CD14-positive monocyte (primary cell): Measurements from ENCODE around the gene OSBPL1A. TPM values are rescaled to one million over a fixed set of nuclear protein-coding genes. Genes with fewer than 3 reads are reported as not detected.

Experiments used
- DNase-seq, 3 donors: peaks; one replicate each; pipeline ENCODE4 v3.0.0-alpha.2; 2011 to 2022
- H2AFZ ChIP-seq: 2 replicates; pipeline ENCODE4 v1.6.0; 2012; ENCODE audit warnings: mild to moderate bottlenecking, low read depth, low read length, inconsistent platforms; ENCODE audit not compliant: insufficient read depth, poor library complexity, severe bottlenecking
- H3K27ac ChIP-seq, 2 donors: 1 replicate in 1 of 2; 2 replicates in 1 of 2; pipeline ENCODE4 v1.5.1; 2012 to 2013; ENCODE audit warnings: low read length in 2 of 2, control low read depth in 1 of 2, inconsistent platforms in 1 of 2, low read depth in 1 of 2, mild to moderate bottlenecking in 1 of 2
- H3K27me3 ChIP-seq, 2 donors: one replicate each; pipeline versions ENCODE4 v1.6.0 to v1.6.1; 2011 to 2013; ENCODE audit warnings: low read length in 2 of 2; ENCODE audit not compliant: control insufficient read depth in 2 of 2, insufficient read depth in 2 of 2
- H3K36me3 ChIP-seq, 2 donors: replicated peaks in 1 of 2; 1 replicate in 1 of 2; 2 replicates in 1 of 2; pipeline versions ENCODE4 v1.5.1 to v1.6.1; 2012 to 2013; ENCODE audit warnings: low read length in 2 of 2, control low read depth in 1 of 2, inconsistent platforms in 1 of 2, mild to moderate bottlenecking in 1 of 2; ENCODE audit not compliant: insufficient read depth in 2 of 2, control insufficient read depth in 1 of 2
- H3K4me1 ChIP-seq, 2 donors: 1 replicate in 1 of 2; 2 replicates in 1 of 2; pipeline versions ENCODE4 v1.5.1 to v1.6.1; 2012 to 2013; ENCODE audit warnings: low read length in 2 of 2, control low read depth in 1 of 2, inconsistent platforms in 1 of 2, mild to moderate bottlenecking in 1 of 2, moderate library complexity in 1 of 2; ENCODE audit not compliant: insufficient read depth in 2 of 2, control insufficient read depth in 1 of 2
- H3K4me2 ChIP-seq: replicated peaks from 2 replicates; pipeline ENCODE3; 2012; ENCODE audit warnings: low read length, moderate library complexity, mild to moderate bottlenecking; ENCODE audit not compliant: poor library complexity, severe bottlenecking; ENCODE audit errors: extremely low read depth
- H3K4me3 ChIP-seq, 3 experiments: fragments of 200-600 bp in 1 of 3; sonication (generic) in 1 of 3; replicated peaks in 1 of 3; 1 replicate in 2 of 3; 2 replicates in 1 of 3; pipeline ENCODE4 v1.5.1; 2011 to 2013; ENCODE audit warnings: low read length in 3 of 3, mild to moderate bottlenecking in 3 of 3, control low read depth in 2 of 3, low read depth in 2 of 3, inconsistent platforms in 1 of 3, moderate library complexity in 1 of 3
- H3K79me2 ChIP-seq: 2 replicates; pipeline ENCODE4 v1.6.0; 2012; ENCODE audit warnings: mild to moderate bottlenecking, control low read depth, inconsistent platforms, low read length, moderate library complexity; ENCODE audit not compliant: insufficient read depth
- H3K9ac ChIP-seq: 2 replicates; pipeline ENCODE4 v1.6.0; 2017; ENCODE audit warnings: low read length, mild to moderate bottlenecking; ENCODE audit not compliant: insufficient read depth, poor library complexity, severe bottlenecking
- H3K9me3 ChIP-seq, 2 donors: replicated peaks in 1 of 2; 1 replicate in 1 of 2; 2 replicates in 1 of 2; pipeline versions ENCODE4 v1.5.1 to v1.6.1; 2012 to 2013; ENCODE audit warnings: low read length in 2 of 2, control low read depth in 1 of 2; ENCODE audit not compliant: control insufficient read depth in 1 of 2, insufficient read depth in 1 of 2
- H4K20me1 ChIP-seq: 2 replicates; pipeline ENCODE4 v1.6.0; 2012; ENCODE audit warnings: mild to moderate bottlenecking, low read length, control low read depth, moderate library complexity; ENCODE audit not compliant: insufficient read depth
- H3K27ac Mint-ChIP-seq, 7 donors: one replicate each; pipeline ENCODE4 v1.8.0; 2020; ENCODE audit warnings: mild to moderate bottlenecking in 7 of 7, mixed read lengths in 7 of 7, moderate library complexity in 6 of 7, inconsistent platforms in 2 of 7
- H3K27me3 Mint-ChIP-seq, 3 donors: one replicate each; pipeline ENCODE4 v1.8.0; 2021 to 2022; ENCODE audit warnings: low read depth in 3 of 3, mild to moderate bottlenecking in 3 of 3, mixed read lengths in 3 of 3, moderate library complexity in 3 of 3, inconsistent platforms in 1 of 3
- H3K36me3 Mint-ChIP-seq, 2 donors: one replicate each; pipeline ENCODE4 v1.8.0; 2020; ENCODE audit warnings: mixed read lengths in 2 of 2, inconsistent platforms in 1 of 2, mild to moderate bottlenecking in 1 of 2
- H3K4me1 Mint-ChIP-seq: one replicate; pipeline ENCODE4 v1.8.0; 2020; ENCODE audit warnings: mild to moderate bottlenecking, mixed read lengths
- H3K4me3 Mint-ChIP-seq, 2 donors: one replicate each; pipeline ENCODE4 v1.8.0; 2020; ENCODE audit warnings: mild to moderate bottlenecking in 2 of 2, mixed read lengths in 2 of 2, moderate library complexity in 1 of 2
- H3K9me3 Mint-ChIP-seq, 7 donors: one replicate each; pipeline ENCODE4 v1.8.0; 2020 to 2022; ENCODE audit warnings: mixed read lengths in 7 of 7, mild to moderate bottlenecking in 6 of 7, moderate library complexity in 6 of 7, inconsistent platforms in 2 of 7
- CTCF ChIP-seq: fragments of 200-600 bp; IDR thresholded peaks from one replicate; pipeline ENCODE4 v1.8.0; 2022; ENCODE audit warnings: antibody characterized with exemption, mild to moderate bottlenecking
- WGBS: methylation state at CpG from one replicate; pipeline ENCODE4 v1.1.5; 2013; ENCODE audit warnings: missing lambda C conversion rate; ENCODE audit not compliant: insufficient coverage; 5-methylcytosine and 5-hydroxymethylcytosine counted together
- intact Hi-C, 2 donors: fragments of 100-400 bp; cut with micrococcal nuclease; formaldehyde crosslinking; loops; one replicate each; pipeline versions ENCODE4 v1.15.0 to v1.15.1; 2023
- polyA plus RNA-seq, 3 donors: library from polyadenylated mRNA; depleted of rRNA in 1 of 3; unstranded in 2 of 3; stranded (reverse) in 1 of 3; fragments of 300-500 nt in 2 of 3; fragments of >200 nt in 1 of 3; fragmentation: Illumina TruSeq in 2 of 3; gene quantifications; 1 replicate in 2 of 3; 2 replicates in 1 of 3; pipeline ENCODE4 v1.2.3, GENCODE V29; 2012 to 2021

OSBPL1A gene
- polyA plus RNA-seq, 3 donors, result 6.3 to 9.1 (median 7.1) TPM

- H3K4me3 Mint-ChIP-seq, result peak overlapping the region; percentile 74 to 75
These were observed 2.4 kb downstream of the OSBPL1A start for GRCh38 chr18:24395049-24395795.

GRCh38 chr18:24388957-24389356, 8.7 kb downstream of the OSBPL1A start:
- no peaks in the 10 kb centered on the region for H4K20me1 ChIP-seq
- H3K36me3 ChIP-seq, result no peaks in the 10 kb centered on the region
- no peak overlapping the region for H3K4me3 Mint-ChIP-seq
- no peaks in the 10 kb centered on the region for H3K9me3 ChIP-seq
- H3K4me1 Mint-ChIP-seq, result peaks cover 36% of the 10 kb centered on the region
- no peak overlapping the region for H3K4me3 ChIP-seq
- DNase-seq, result no peak
- peaks cover 2 to 14% of the 10 kb centered on the region in 2 donors for H3K36me3 Mint-ChIP-seq
- H3K4me2 ChIP-seq, result no peak overlapping the region
- 100% methylated on average over 1 of the region's 3 CpGs for WGBS
- no peak for TF ChIP-seq CTCF
- H3K4me1 ChIP-seq, result peaks cover 26 to 32% of the 10 kb centered on the region in 2 donors
- H3K27me3 Mint-ChIP-seq, result peaks cover 0 to 2% (median 0%) of the 10 kb centered on the region in 3 donors
- H3K27ac Mint-ChIP-seq, result no peak overlapping the region
- H3K9me3 Mint-ChIP-seq, result peaks cover 0 to 2% (median 0%) of the 10 kb centered on the region in 7 donors
- no peak overlapping the region for H2AFZ ChIP-seq
- H3K79me2 ChIP-seq, result peaks cover 95% of the 10 kb centered on the region
- intact Hi-C loops, result no loop called here
- no peak overlapping the region for H3K9ac ChIP-seq
- no peaks in the 10 kb centered on the region for H3K27me3 ChIP-seq
- H3K27ac ChIP-seq, result no peak overlapping the region

More at GRCh38 chr18:24395049-24395795, 2.4 kb downstream of the OSBPL1A start:
- peaks cover 0 to 7% of the 10 kb centered on the region in 2 donors for H3K36me3 Mint-ChIP-seq
- Histone ChIP-seq H3K27ac (peak overlapping the region; percentile 64 to 68), H3K9me3 (no peaks in the 10 kb centered on the region), H3K4me3 (peak overlapping the region in 2 of 3 experiments; percentile 23 to 54), H4K20me1 (no peaks in the 10 kb centered on the region), H3K4me1 (peaks cover 43 to 59% of the 10 kb centered on the region in 2 donors), H2AFZ (no peak overlapping the region), H3K4me2 (peak overlapping the region; percentile 57), H3K9ac (peak overlapping the region; percentile 25), H3K79me2 (peaks cover 65% of the 10 kb centered on the region), H3K27me3 (no peaks in the 10 kb centered on the region), H3K36me3 (no peaks in the 10 kb centered on the region)
- peaks cover 0 to 2% (median 0%) of the 10 kb centered on the region in 7 donors for H3K9me3 Mint-ChIP-seq
- peaks cover 47% of the 10 kb centered on the region for H3K4me1 Mint-ChIP-seq
- no peaks in the 10 kb centered on the region for H3K27me3 Mint-ChIP-seq
- WGBS, result no CpG with 5 or more reads among the region's 11 CpGs
- intact Hi-C loops, result loop anchor here in 1 of 2 donors (10.0 kb wide), 1 partner anchor 960 kb away; the partner anchor contains the start of gene ZNF521
- DNase-seq, result peak; percentile 49 to 72 (median 62)
- H3K27ac Mint-ChIP-seq, result peak overlapping the region; percentile 78 to 94 (median 86)
- no peak for TF ChIP-seq CTCF
